PC-3 (cell line): Measurements from ENCODE around the gene SHCBP1L.

ENCODE experiments used
- EZH2 ChIP-seq: fragments of 300-600 bp; sonication (generic); IDR thresholded peaks from one replicate; pipeline ENCODE4 v1.6.1; 2017; ENCODE audit warnings: antibody characterized with exemption, mild to moderate bottlenecking, low read length; ENCODE audit not compliant: unreplicated experiment
- EZH2phosphoT487 ChIP-seq: fragments of 300-600 bp; sonication (generic); IDR thresholded peaks from 2 replicates; pipeline ENCODE4 v1.6.1; 2018; ENCODE audit warnings: mild to moderate bottlenecking, antibody characterized with exemption, low read length, borderline replicate concordance
- TF ChIP-seq, protein P1 (sequence below): fragments of 300-600 bp; sonication (generic); conservative IDR thresholded peaks from 2 replicates; pipeline ENCODE4 v1.5.1; 2017; ENCODE audit warnings: antibody characterized with exemption, low read depth, mild to moderate bottlenecking, low read length

DNA sequence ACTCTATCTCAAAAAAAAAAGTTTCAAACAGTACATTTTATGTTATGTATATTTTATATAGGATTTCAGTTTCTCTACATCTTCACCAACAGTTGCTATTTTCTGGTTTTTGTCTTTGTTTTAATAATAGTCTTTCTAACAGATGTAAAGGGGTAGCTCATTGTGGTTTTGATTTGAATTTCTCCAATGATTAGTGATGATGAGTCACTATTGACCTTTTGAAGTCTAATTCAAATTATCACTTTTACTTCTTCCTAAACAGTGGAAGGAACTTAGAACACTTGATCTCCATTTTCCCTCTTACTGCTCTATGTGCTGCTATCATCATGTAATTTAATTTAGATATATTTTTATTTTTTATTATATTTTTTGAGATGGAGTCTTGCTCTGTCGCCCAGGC, 31.7 kb upstream of the SHCBP1L start:
- TF ChIP-seq, protein P1, sequence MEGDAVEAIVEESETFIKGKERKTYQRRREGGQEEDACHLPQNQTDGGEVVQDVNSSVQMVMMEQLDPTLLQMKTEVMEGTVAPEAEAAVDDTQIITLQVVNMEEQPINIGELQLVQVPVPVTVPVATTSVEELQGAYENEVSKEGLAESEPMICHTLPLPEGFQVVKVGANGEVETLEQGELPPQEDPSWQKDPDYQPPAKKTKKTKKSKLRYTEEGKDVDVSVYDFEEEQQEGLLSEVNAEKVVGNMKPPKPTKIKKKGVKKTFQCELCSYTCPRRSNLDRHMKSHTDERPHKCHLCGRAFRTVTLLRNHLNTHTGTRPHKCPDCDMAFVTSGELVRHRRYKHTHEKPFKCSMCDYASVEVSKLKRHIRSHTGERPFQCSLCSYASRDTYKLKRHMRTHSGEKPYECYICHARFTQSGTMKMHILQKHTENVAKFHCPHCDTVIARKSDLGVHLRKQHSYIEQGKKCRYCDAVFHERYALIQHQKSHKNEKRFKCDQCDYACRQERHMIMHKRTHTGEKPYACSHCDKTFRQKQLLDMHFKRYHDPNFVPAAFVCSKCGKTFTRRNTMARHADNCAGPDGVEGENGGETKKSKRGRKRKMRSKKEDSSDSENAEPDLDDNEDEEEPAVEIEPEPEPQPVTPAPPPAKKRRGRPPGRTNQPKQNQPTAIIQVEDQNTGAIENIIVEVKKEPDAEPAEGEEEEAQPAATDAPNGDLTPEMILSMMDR, result no peak
- no peak for TF ChIP-seq EZH2phosphoT487
- TF ChIP-seq EZH2, result no peak
